WERI-Rb-1 (cell line): Measurements from ENCODE around the gene SLC22A3.

Source experiments
- DNase-seq: peaks from one replicate; pipeline ENCODE4 v3.0.0-alpha.2; 2020
- H3K27ac ChIP-seq: fragments of 250-450 bp; sonication (Bioruptor Pico); 2 replicates; pipeline ENCODE4 v1.5.1; 2020; ENCODE audit warnings: mild to moderate bottlenecking, moderate library complexity
- H3K27me3 ChIP-seq: fragments of 250-450 bp; sonication (Bioruptor Pico); 2 replicates; pipeline ENCODE4 v1.5.1; 2021; ENCODE audit warnings: mild to moderate bottlenecking, low read depth, moderate library complexity; ENCODE audit not compliant: insufficient read depth, severe bottlenecking
- H3K36me3 ChIP-seq: fragments of 250-450 bp; sonication (Bioruptor Pico); 2 replicates; pipeline ENCODE4 v1.5.1; 2020; ENCODE audit warnings: mild to moderate bottlenecking, moderate library complexity
- H3K4me3 ChIP-seq: 2 replicates; pipeline ENCODE4 v1.5.1; 2011; ENCODE audit warnings: low read depth, mild to moderate bottlenecking, control low read depth, low read length
- H3K9me3 ChIP-seq: fragments of 250-450 bp; sonication (Bioruptor Pico); 2 replicates; pipeline ENCODE4 v1.5.1; 2021; ENCODE audit warnings: mild to moderate bottlenecking, moderate library complexity; ENCODE audit not compliant: severe bottlenecking
- TF ChIP-seq, protein P1 (sequence below): IDR thresholded peaks from 2 replicates; pipeline ENCODE4 v1.5.1; 2011; ENCODE audit warnings: low read depth, mild to moderate bottlenecking, control low read depth, inconsistent platforms, low read length

SLC22A3 gene

DNA sequence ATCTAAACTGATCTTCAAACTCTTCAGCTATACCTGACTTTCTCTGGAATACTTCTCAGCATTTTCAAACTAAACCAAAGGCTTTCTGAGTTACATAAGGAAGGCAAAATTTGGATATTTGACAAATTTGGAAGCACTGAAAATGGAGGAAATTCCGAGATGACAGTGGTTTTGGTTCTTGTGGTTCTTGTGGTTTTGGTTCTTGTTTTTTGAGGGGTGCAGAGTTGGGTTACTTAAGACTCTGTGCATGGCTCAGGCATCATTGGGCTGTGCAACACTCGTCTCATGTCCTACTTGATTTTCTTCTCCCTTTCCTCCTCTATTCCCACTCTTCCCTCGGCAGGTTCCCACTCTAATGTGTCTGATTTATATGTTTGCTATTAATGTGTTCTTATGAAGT lies 78.0 kb downstream of the SLC22A3 start:
- H3K36me3 ChIP-seq = no peaks in the 10 kb centered on the region
- no peak for DNase-seq
- H3K4me3 ChIP-seq = no peak overlapping the region
- H3K27ac ChIP-seq = no peak overlapping the region
- TF ChIP-seq, protein P1, sequence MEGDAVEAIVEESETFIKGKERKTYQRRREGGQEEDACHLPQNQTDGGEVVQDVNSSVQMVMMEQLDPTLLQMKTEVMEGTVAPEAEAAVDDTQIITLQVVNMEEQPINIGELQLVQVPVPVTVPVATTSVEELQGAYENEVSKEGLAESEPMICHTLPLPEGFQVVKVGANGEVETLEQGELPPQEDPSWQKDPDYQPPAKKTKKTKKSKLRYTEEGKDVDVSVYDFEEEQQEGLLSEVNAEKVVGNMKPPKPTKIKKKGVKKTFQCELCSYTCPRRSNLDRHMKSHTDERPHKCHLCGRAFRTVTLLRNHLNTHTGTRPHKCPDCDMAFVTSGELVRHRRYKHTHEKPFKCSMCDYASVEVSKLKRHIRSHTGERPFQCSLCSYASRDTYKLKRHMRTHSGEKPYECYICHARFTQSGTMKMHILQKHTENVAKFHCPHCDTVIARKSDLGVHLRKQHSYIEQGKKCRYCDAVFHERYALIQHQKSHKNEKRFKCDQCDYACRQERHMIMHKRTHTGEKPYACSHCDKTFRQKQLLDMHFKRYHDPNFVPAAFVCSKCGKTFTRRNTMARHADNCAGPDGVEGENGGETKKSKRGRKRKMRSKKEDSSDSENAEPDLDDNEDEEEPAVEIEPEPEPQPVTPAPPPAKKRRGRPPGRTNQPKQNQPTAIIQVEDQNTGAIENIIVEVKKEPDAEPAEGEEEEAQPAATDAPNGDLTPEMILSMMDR = no peak
- H3K27me3 ChIP-seq = peaks cover 55% of the 10 kb centered on the region
- no peaks in the 10 kb centered on the region for H3K9me3 ChIP-seq

DNA sequence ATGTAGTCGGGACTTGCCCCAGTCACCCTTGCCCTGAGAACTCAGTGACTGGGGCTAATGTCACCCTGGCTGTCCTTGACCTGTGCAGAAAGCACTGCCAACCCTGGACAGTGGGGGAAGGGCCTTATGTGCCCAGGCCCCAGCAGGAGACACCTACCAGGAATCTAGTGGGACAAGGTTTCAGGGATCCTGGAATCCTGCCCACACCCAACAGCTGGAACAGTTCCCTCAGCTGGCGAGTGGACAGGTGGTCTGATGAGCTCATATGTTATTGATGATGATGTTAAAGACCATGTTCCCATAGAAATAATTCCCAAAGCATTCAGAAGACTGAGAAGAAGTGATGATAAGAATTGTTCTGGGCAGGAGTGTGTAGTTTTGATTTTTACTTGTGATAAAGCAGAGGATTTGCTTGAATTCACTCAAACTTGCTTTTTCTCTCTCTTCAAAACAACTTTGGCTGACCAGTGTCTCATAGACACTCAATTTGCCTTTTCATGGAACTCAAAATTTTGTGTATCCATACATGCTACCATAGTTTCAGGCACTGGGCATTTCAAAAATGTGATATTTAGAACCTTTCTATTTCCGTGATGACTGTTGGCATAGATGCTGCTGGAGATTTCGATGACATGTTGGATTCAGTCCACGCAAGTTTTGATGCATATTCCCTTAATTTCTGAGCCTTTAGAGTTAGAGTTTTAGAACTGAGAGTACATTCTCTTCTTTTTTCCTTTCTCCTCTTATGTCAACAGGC lies 79.3 kb downstream of the SLC22A3 start:
- no peaks in the 10 kb centered on the region for H3K36me3 ChIP-seq
- H3K4me3 ChIP-seq = no peak overlapping the region
- H3K27me3 ChIP-seq = peaks cover 51% of the 10 kb centered on the region
- no peak for DNase-seq
- no peaks in the 10 kb centered on the region for H3K9me3 ChIP-seq
- no peak overlapping the region for H3K27ac ChIP-seq
- TF ChIP-seq, protein P1 = no peak

- no peak overlapping the region for H3K27ac ChIP-seq
- H3K9me3 ChIP-seq = no peaks in the 10 kb centered on the region
- H3K4me3 ChIP-seq = no peak overlapping the region
- H3K27me3 ChIP-seq = peaks cover 54% of the 10 kb centered on the region
- TF ChIP-seq, protein P1 = no peak
- no peaks in the 10 kb centered on the region for H3K36me3 ChIP-seq
- no peak for DNase-seq
Measured at GRCh38 chr6:160428069-160428430, 79.9 kb downstream of the SLC22A3 start.

DNA sequence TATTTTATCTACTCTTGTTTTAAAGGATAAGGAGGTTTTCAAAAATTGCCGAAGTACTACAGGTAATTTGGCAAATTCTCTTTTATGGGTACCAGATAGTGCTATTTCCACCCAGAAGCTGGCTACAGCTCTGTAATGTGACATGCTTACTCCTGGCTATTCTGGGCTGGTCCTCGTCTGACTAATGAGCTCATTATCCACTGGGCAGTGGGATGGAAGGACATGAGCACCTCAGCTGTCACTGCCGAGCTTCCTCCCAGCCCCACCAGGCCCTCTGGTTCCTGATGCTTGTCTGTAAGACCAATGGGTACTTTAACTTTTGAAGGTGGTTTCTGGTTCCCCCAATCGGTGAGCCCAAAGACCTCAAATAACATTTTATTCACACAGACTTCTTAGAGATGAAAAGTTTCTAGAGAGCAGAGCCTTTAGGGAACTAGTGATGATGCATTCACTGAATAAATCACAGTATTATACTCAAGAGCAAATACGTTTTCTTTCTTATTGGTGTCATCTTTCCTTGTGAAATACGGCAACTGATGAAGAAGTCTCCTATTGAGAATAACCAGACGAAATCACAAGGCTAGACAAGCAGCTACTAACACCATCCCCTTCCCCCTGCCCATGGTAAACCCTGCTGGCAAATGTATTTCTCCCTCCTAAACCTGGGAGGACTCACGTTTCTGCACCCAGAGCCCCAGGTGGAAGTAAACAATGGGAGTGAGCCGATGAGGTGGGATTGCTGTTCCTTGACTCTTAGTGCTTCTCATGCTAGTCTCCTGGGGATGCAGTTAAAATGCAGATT lies 80.8 kb downstream of the SLC22A3 start:
- H3K4me3 ChIP-seq = no peak overlapping the region
- H3K27ac ChIP-seq = no peak overlapping the region
- H3K36me3 ChIP-seq = no peaks in the 10 kb centered on the region
- H3K27me3 ChIP-seq = peaks cover 61% of the 10 kb centered on the region
- TF ChIP-seq, protein P1 = no peak
- H3K9me3 ChIP-seq = no peaks in the 10 kb centered on the region
- no peak for DNase-seq

GRCh38 chr6:160429620-160429895 lies 81.4 kb downstream of the SLC22A3 start:
- H3K27me3 ChIP-seq = peaks cover 65% of the 10 kb centered on the region
- H3K36me3 ChIP-seq = no peaks in the 10 kb centered on the region
- no peak overlapping the region for H3K4me3 ChIP-seq
- no peak overlapping the region for H3K27ac ChIP-seq
- H3K9me3 ChIP-seq = no peaks in the 10 kb centered on the region
- no peak for DNase-seq
- TF ChIP-seq, protein P1 = no peak
